H1 (cell line): Measurements from ENCODE around the gene MRPL33.

Source experiments
- POLR2A ChIP-seq, 2 experiments: IDR thresholded peaks; 1 replicate in 1 of 2; 2 replicates in 1 of 2; pipeline ENCODE4 v1.6.1; 2011; ENCODE audit warnings: low read depth in 2 of 2, low read length in 2 of 2, mild to moderate bottlenecking in 2 of 2; ENCODE audit errors: control extremely low read depth in 1 of 2
- TAF1 ChIP-seq: IDR thresholded peaks from 2 replicates; pipeline ENCODE4 v1.6.1; 2011; ENCODE audit warnings: mild to moderate bottlenecking, low read depth, low read length
- TBP ChIP-seq: IDR thresholded peaks from 2 replicates; pipeline ENCODE4 v1.6.1; 2011; ENCODE audit warnings: low read depth, low read length, improper control_type of control experiment

DNA sequence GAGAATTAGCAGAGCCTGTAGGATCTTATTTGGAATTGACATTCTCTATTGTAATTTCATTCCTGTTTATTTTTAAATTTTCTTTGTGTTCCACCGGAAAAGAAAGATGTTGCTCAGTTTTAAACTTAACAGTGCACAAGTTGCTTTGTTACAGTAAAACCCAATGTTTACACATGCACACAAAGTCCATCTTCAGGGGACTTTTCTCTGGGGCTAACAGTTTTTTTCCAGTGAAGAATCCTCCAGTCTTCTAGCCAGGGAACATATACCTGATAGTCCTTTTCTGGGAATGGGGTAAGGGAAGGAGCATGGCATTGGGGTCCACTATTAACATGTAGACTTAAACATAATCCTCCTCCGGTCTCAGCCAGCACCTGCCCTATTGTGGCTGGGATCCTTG, 25.2 kb upstream of the MRPL33 start:
- no peak for TF ChIP-seq TBP
- TF ChIP-seq TAF1, result no peak
- no peak for TF ChIP-seq POLR2A (IDR thresholded peaks at IDR 0.05; ENCODE audit: control extremely low read depth in 1 of 2, low read depth in 2 of 2, low read length in 2 of 2)
